ENCODE data around the gene NGEF. TPM values are rescaled to one million over a fixed set of nuclear protein-coding genes. Genes with fewer than 3 reads are reported as not detected.

Gene NGEF
- total RNA-seq, 4 donors from 2014 or later: 14.4 to 25.0 (median 17.9) TPM

GRCh38 chr2:232984451-232985207 lies 28.4 kb downstream of the NGEF start:
- no peak overlapping the region for H3K4me3 ChIP-seq
- TF ChIP-seq CTCF (IDR thresholded peaks at IDR 0.05) (no peak), EP300 (IDR thresholded peaks at IDR 0.05) (no peak), POLR2AphosphoS5 (IDR thresholded peaks at IDR 0.05) (no peak), POLR2A (IDR thresholded peaks at IDR 0.05) (no peak)
- H3K36me3 ChIP-seq: no peaks in the 10 kb centered on the region
- peaks cover 8% of the 10 kb centered on the region for H3K27me3 ChIP-seq
- no peaks in the 10 kb centered on the region for H3K9me3 ChIP-seq
- DNase-seq (ENCODE audit: low spot score in 2 of 2): peak in 1 of 2 donors; percentile 18
- no peak overlapping the region for H3K27ac ChIP-seq
- peaks cover 35% of the 10 kb centered on the region for H3K4me1 ChIP-seq
- WGBS: 81% methylated on average over 15 of the region's 15 CpGs

- TF ChIP-seq CTCF (IDR thresholded peaks at IDR 0.05) (no peak), EP300 (IDR thresholded peaks at IDR 0.05) (no peak), POLR2A (IDR thresholded peaks at IDR 0.05) (no peak), POLR2AphosphoS5 (IDR thresholded peaks at IDR 0.05) (no peak)
- H3K4me1 ChIP-seq: peaks cover 33% of the 10 kb centered on the region
- WGBS: 69% methylated on average over 11 of the region's 11 CpGs
- H3K36me3 ChIP-seq: no peaks in the 10 kb centered on the region
- H3K9me3 ChIP-seq: no peaks in the 10 kb centered on the region
- H3K27ac ChIP-seq: no peak overlapping the region
- DNase-seq (ENCODE audit: low spot score in 2 of 2): no peak
- peaks cover 8% of the 10 kb centered on the region for H3K27me3 ChIP-seq
- H3K4me3 ChIP-seq: no peak overlapping the region
Observed at GRCh38 chr2:232983669-232984140, 29.4 kb downstream of the NGEF start.

GRCh38 chr2:232982926-232983668 lies 30.0 kb downstream of the NGEF start:
- Histone ChIP-seq H3K9me3 (no peaks in the 10 kb centered on the region), H3K4me3 (no peak overlapping the region), H3K4me1 (peaks cover 28% of the 10 kb centered on the region), H3K27me3 (peaks cover 8% of the 10 kb centered on the region), H3K27ac (no peak overlapping the region), H3K36me3 (no peaks in the 10 kb centered on the region)
- TF ChIP-seq CTCF (IDR thresholded peaks at IDR 0.05): no peak
- no peak for TF ChIP-seq POLR2AphosphoS5 (IDR thresholded peaks at IDR 0.05)
- TF ChIP-seq POLR2A (IDR thresholded peaks at IDR 0.05): no peak
- no peak for TF ChIP-seq EP300 (IDR thresholded peaks at IDR 0.05)
- WGBS: 62% methylated on average over 15 of the region's 15 CpGs
- DNase-seq (ENCODE audit: low spot score in 2 of 2): no peak

GRCh38 chr2:232981767-232982360 lies 31.2 kb downstream of the NGEF start:
- whole genome bisulfite sequencing: 65% methylated on average over 4 of the region's 5 CpGs
- H3K27me3 ChIP-seq: peaks cover 8% of the 10 kb centered on the region
- H3K9me3 ChIP-seq: no peaks in the 10 kb centered on the region
- TF ChIP-seq POLR2AphosphoS5 (IDR thresholded peaks at IDR 0.05): no peak
- TF ChIP-seq EP300 (IDR thresholded peaks at IDR 0.05): no peak
- TF ChIP-seq POLR2A (IDR thresholded peaks at IDR 0.05): no peak
- TF ChIP-seq CTCF (IDR thresholded peaks at IDR 0.05): no peak
- DNase-seq (ENCODE audit: low spot score in 2 of 2): no peak
- H3K4me3 ChIP-seq: no peak overlapping the region
- H3K36me3 ChIP-seq: no peaks in the 10 kb centered on the region
- H3K4me1 ChIP-seq: peaks cover 21% of the 10 kb centered on the region
- peak overlapping the region; percentile 56 for H3K27ac ChIP-seq

GRCh38 chr2:232981356-232981755 lies 31.7 kb downstream of the NGEF start:
- no peak for TF ChIP-seq POLR2AphosphoS5 (IDR thresholded peaks at IDR 0.05)
- Histone ChIP-seq H3K27me3 (peaks cover 8% of the 10 kb centered on the region), H3K36me3 (no peaks in the 10 kb centered on the region), H3K27ac (peak overlapping the region; percentile 56), H3K4me3 (no peak overlapping the region), H3K4me1 (peaks cover 21% of the 10 kb centered on the region), H3K9me3 (no peaks in the 10 kb centered on the region)
- no peak for DNase-seq (ENCODE audit: low spot score in 2 of 2)
- WGBS: 41% methylated on average over 7 of the region's 7 CpGs

Data from suprapubic skin (tissue), 4 donors.